ENCODE measurements around the gene PIAS4. TPM values are rescaled to one million over a fixed set of nuclear protein-coding genes. Genes with fewer than 3 reads are reported as not detected.

PIAS4 gene
- polyA plus RNA-seq, 3 donors from 2014 or later = 6.1 to 8.5 (median 7.3) TPM

- peak in 1 of 3 donors; percentile 61 for DNase-seq
- Mint-ChIP-seq H3K27me3 (ENCODE audit: low read depth in 3 of 3) (peaks cover 4 to 16% (median 8%) of the 10 kb centered on the region in 3 donors), H3K36me3 (peaks cover 0 to 3% (median 0%) of the 10 kb centered on the region in 3 donors), H3K4me1 (peaks cover 31 to 35% of the 10 kb centered on the region in 2 donors), H3K4me3 (peak overlapping the region; percentile 84 to 88 (median 87)), H3K9me3 (no peaks in the 10 kb centered on the region), H3K27ac (peak overlapping the region; percentile 87 to 92 (median 91))
Measured at GRCh38 chr19:4067396-4068046, 60.0 kb downstream of the PIAS4 start.

- DNase-seq = no peak
- peaks cover 0 to 3% (median 0%) of the 10 kb centered on the region in 3 donors for H3K36me3 Mint-ChIP-seq
- peak overlapping the region; percentile 87 to 92 (median 91) for H3K27ac Mint-ChIP-seq
- H3K27me3 Mint-ChIP-seq (ENCODE audit: low read depth in 3 of 3) = peaks cover 4 to 14% (median 8%) of the 10 kb centered on the region in 3 donors
- H3K9me3 Mint-ChIP-seq = no peaks in the 10 kb centered on the region
- H3K4me1 Mint-ChIP-seq = peaks cover 27 to 28% of the 10 kb centered on the region in 2 donors
- peak overlapping the region; percentile 84 to 88 (median 87) for H3K4me3 Mint-ChIP-seq
Measured at GRCh38 chr19:4068047-4068966, 60.8 kb downstream of the PIAS4 start.

GRCh38 chr19:4069331-4069959, 61.9 kb downstream of the PIAS4 start:
- Mint-ChIP-seq H3K36me3 (no peaks in the 10 kb centered on the region), H3K4me3 (peak overlapping the region; percentile 51 to 88 (median 85)), H3K27me3 (ENCODE audit: low read depth in 3 of 3) (peaks cover 4 to 10% (median 5%) of the 10 kb centered on the region in 3 donors), H3K27ac (peak overlapping the region; percentile 56 to 91 (median 80)), H3K4me1 (peaks cover 19 to 21% of the 10 kb centered on the region in 2 donors), H3K9me3 (no peaks in the 10 kb centered on the region)
- no peak for DNase-seq

- no peak overlapping the region for H3K4me3 Mint-ChIP-seq
- peak overlapping the region in 1 of 6 donors; percentile 55 for H3K27ac Mint-ChIP-seq
- peaks cover 28 to 29% of the 10 kb centered on the region in 2 donors for H3K4me1 Mint-ChIP-seq
- no peaks in the 10 kb centered on the region for H3K36me3 Mint-ChIP-seq
- DNase-seq = no peak
- no peaks in the 10 kb centered on the region for H3K9me3 Mint-ChIP-seq
- peaks cover 3 to 7% (median 7%) of the 10 kb centered on the region in 3 donors for H3K27me3 Mint-ChIP-seq (ENCODE audit: low read depth in 3 of 3)
Measured at GRCh38 chr19:4071610-4072009, 64.1 kb downstream of the PIAS4 start.

- H3K27me3 Mint-ChIP-seq (ENCODE audit: low read depth in 3 of 3) = peaks cover 4 to 7% (median 5%) of the 10 kb centered on the region in 3 donors
- H3K36me3 Mint-ChIP-seq = no peaks in the 10 kb centered on the region
- H3K4me3 Mint-ChIP-seq = peak overlapping the region; percentile 21 to 77 (median 45)
- H3K9me3 Mint-ChIP-seq = no peaks in the 10 kb centered on the region
- DNase-seq = no peak
- peaks cover 23 to 29% of the 10 kb centered on the region in 2 donors for H3K4me1 Mint-ChIP-seq
- peak overlapping the region; percentile 59 to 88 (median 80) for H3K27ac Mint-ChIP-seq
Measured at GRCh38 chr19:4075373-4075772, 67.8 kb downstream of the PIAS4 start.

- no peaks in the 10 kb centered on the region for H3K9me3 Mint-ChIP-seq
- peaks cover 23 to 33% of the 10 kb centered on the region in 2 donors for H3K4me1 Mint-ChIP-seq
- peaks cover 2 to 7% (median 4%) of the 10 kb centered on the region in 3 donors for H3K27me3 Mint-ChIP-seq (ENCODE audit: low read depth in 3 of 3)
- H3K36me3 Mint-ChIP-seq = no peaks in the 10 kb centered on the region
- DNase-seq = no peak
- peak overlapping the region in 4 of 6 donors; percentile 45 to 93 (median 54) for H3K27ac Mint-ChIP-seq
- peak overlapping the region in 4 of 5 donors; percentile 17 to 91 (median 42) for H3K4me3 Mint-ChIP-seq
Measured at GRCh38 chr19:4077007-4077374, 69.5 kb downstream of the PIAS4 start.

GRCh38 chr19:4077800-4078684, 70.5 kb downstream of the PIAS4 start:
- peaks cover 2 to 7% (median 4%) of the 10 kb centered on the region in 3 donors for H3K27me3 Mint-ChIP-seq (ENCODE audit: low read depth in 3 of 3)
- H3K4me1 Mint-ChIP-seq = peaks cover 23 to 34% of the 10 kb centered on the region in 2 donors
- peak overlapping the region; percentile 80 to 94 (median 93) for H3K27ac Mint-ChIP-seq
- peak overlapping the region; percentile 85 to 94 (median 91) for H3K4me3 Mint-ChIP-seq
- H3K36me3 Mint-ChIP-seq = no peaks in the 10 kb centered on the region
- no peaks in the 10 kb centered on the region for H3K9me3 Mint-ChIP-seq
- DNase-seq = peak; percentile 59 to 61 (median 61)

- H3K4me1 Mint-ChIP-seq = peaks cover 35 to 44% of the 10 kb centered on the region in 2 donors
- DNase-seq = no peak
Measured at GRCh38 chr19:4080473-4080872, 72.9 kb downstream of the PIAS4 start.

GRCh38 chr19:4081441-4082129, 74.0 kb downstream of the PIAS4 start:
- H3K27ac Mint-ChIP-seq = no peak overlapping the region
- no peak overlapping the region for H3K4me3 Mint-ChIP-seq
- peaks cover 4 to 7% (median 4%) of the 10 kb centered on the region in 3 donors for H3K27me3 Mint-ChIP-seq (ENCODE audit: low read depth in 3 of 3)

More at GRCh38 chr19:4080473-4080872, 72.9 kb downstream of the PIAS4 start:
- Mint-ChIP-seq H3K27me3 (ENCODE audit: low read depth in 3 of 3) (peaks cover 4 to 7% (median 4%) of the 10 kb centered on the region in 3 donors), H3K27ac (peak overlapping the region in 2 of 6 donors; percentile 39 to 46), H3K4me3 (no peak overlapping the region), H3K36me3 (no peaks in the 10 kb centered on the region), H3K9me3 (no peaks in the 10 kb centered on the region)

GRCh38 chr19:4082172-4082571, 74.6 kb downstream of the PIAS4 start:
- no peak for DNase-seq
- Mint-ChIP-seq H3K4me3 (peak overlapping the region in 1 of 5 donors; percentile 18), H3K36me3 (no peaks in the 10 kb centered on the region), H3K27me3 (ENCODE audit: low read depth in 3 of 3) (peaks cover 4 to 7% (median 6%) of the 10 kb centered on the region in 3 donors), H3K4me1 (peaks cover 47 to 54% of the 10 kb centered on the region in 2 donors), H3K9me3 (no peaks in the 10 kb centered on the region), H3K27ac (no peak overlapping the region)

More at GRCh38 chr19:4081441-4082129, 74.0 kb downstream of the PIAS4 start:
- Mint-ChIP-seq H3K36me3 (no peaks in the 10 kb centered on the region), H3K9me3 (no peaks in the 10 kb centered on the region), H3K4me1 (peaks cover 42 to 51% of the 10 kb centered on the region in 2 donors)
- no peak for DNase-seq

GRCh38 chr19:4083677-4084546, 76.4 kb downstream of the PIAS4 start:
- Mint-ChIP-seq H3K36me3 (no peaks in the 10 kb centered on the region), H3K27me3 (ENCODE audit: low read depth in 3 of 3) (peaks cover 11 to 15% (median 12%) of the 10 kb centered on the region in 3 donors), H3K9me3 (no peaks in the 10 kb centered on the region), H3K4me3 (peak overlapping the region; percentile 73 to 87 (median 79)), H3K4me1 (peaks cover 51 to 59% of the 10 kb centered on the region in 2 donors), H3K27ac (peak overlapping the region; percentile 75 to 96 (median 90))
- peak; percentile 61 to 70 (median 66) for DNase-seq

Measured in immature natural killer cell (primary cell).